Measurements from ENCODE around the gene CYP4A22.

DNA sequence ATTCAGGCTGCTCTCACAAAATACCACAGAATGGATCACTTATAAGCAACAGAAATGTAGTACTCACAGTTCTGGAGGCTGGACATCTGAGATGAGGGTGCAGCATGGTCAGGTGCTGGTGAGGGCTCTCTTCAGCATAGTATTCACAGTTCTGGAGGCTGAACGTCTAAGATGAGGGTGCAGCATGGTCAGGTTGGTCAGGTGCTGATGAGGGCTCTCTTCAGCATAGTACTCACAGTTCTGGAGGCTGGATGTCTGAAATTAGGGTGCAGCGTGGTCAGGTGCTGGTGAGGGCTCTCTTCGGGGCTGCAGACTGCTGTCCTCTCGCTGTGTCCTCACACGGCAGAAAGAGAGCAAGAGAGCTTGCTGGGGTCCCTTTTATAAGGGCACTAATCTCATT, 35.5 kb downstream of the CYP4A22 start:
- TF ChIP-seq POLR2A (IDR thresholded peaks at IDR 0.05; ENCODE audit: extremely low read depth, insufficient read length) (no peak), CTCF (IDR thresholded peaks at IDR 0.05; ENCODE audit: low read depth, low read length) (no peak)
